ENCODE data around the gene TSC22D4. TPM values are rescaled to one million over a fixed set of nuclear protein-coding genes. Genes with fewer than 3 reads are reported as not detected.
"Not testable (repeated sequence)": the region's sequence is repeated elsewhere in the genome, so short reads cannot be mapped to it uniquely, and the experiment has no call there.

Gene TSC22D4
- total RNA-seq (2014; rRNA removed; shearing (Covaris generic); ENCODE audit: low replicate concordance) = 39.5 and 46.5 TPM in 2 replicates

GRCh38 chr7:100478958-100479660, at the start of gene TSC22D4:
Gene TSC22D4 (minus strand): TSS chr7:100479214. CDS start chr7:100478038, 1,176 bp downstream.
- DNase-seq (ENCODE audit: low read depth) = peak; percentile 96
- in situ Hi-C loops (cut with HindIII; ENCODE audit: low pct_unique_long_range_greater_than_20kb, low sequenced_read_pairs) = no loop called here

- in situ Hi-C loops (cut with HindIII; ENCODE audit: low pct_unique_long_range_greater_than_20kb, low sequenced_read_pairs); DNase-seq (ENCODE audit: low read depth): not testable (repeated sequence)
These were observed 49.3 kb upstream of the TSC22D4 start for GRCh38 chr7:100528108-100528866.

- in situ Hi-C loops (cut with HindIII; ENCODE audit: low pct_unique_long_range_greater_than_20kb, low sequenced_read_pairs); DNase-seq (ENCODE audit: low read depth): not testable (repeated sequence)
These were observed 44.2 kb upstream of the TSC22D4 start for GRCh38 chr7:100523192-100523591.

- DNase-seq (ENCODE audit: low read depth); in situ Hi-C loops (cut with HindIII; ENCODE audit: low pct_unique_long_range_greater_than_20kb, low sequenced_read_pairs): not testable (repeated sequence)
These were observed 43.0 kb upstream of the TSC22D4 start for GRCh38 chr7:100521909-100522593.

- no peak for DNase-seq (ENCODE audit: low read depth)
- in situ Hi-C loops (cut with HindIII; ENCODE audit: low pct_unique_long_range_greater_than_20kb, low sequenced_read_pairs) = no loop called here
These were observed 42.1 kb upstream of the TSC22D4 start for GRCh38 chr7:100521076-100521475.

- no peak for DNase-seq (ENCODE audit: low read depth)
- in situ Hi-C loops (cut with HindIII; ENCODE audit: low pct_unique_long_range_greater_than_20kb, low sequenced_read_pairs) = no loop called here
These were observed 41.1 kb upstream of the TSC22D4 start for GRCh38 chr7:100520138-100520537.

GRCh38 chr7:100519580-100519979, 40.6 kb upstream of the TSC22D4 start:
- no peak for DNase-seq (ENCODE audit: low read depth)
- in situ Hi-C loops (cut with HindIII; ENCODE audit: low pct_unique_long_range_greater_than_20kb, low sequenced_read_pairs) = no loop called here

GRCh38 chr7:100517305-100517704, 38.3 kb upstream of the TSC22D4 start:
- in situ Hi-C loops (cut with HindIII; ENCODE audit: low pct_unique_long_range_greater_than_20kb, low sequenced_read_pairs) = no loop called here
- no peak for DNase-seq (ENCODE audit: low read depth)

- DNase-seq (ENCODE audit: low read depth) = peak; percentile 59
- in situ Hi-C loops (cut with HindIII; ENCODE audit: low pct_unique_long_range_greater_than_20kb, low sequenced_read_pairs) = no loop called here
These were observed 37.3 kb upstream of the TSC22D4 start for GRCh38 chr7:100516135-100516812.

GRCh38 chr7:100515072-100515532, 36.1 kb upstream of the TSC22D4 start:
- in situ Hi-C loops (cut with HindIII; ENCODE audit: low pct_unique_long_range_greater_than_20kb, low sequenced_read_pairs) = no loop called here
- DNase-seq (ENCODE audit: low read depth) = peak; percentile 45

GRCh38 chr7:100513212-100513810, 34.3 kb upstream of the TSC22D4 start:
- no peak for DNase-seq (ENCODE audit: low read depth)
- in situ Hi-C loops (cut with HindIII; ENCODE audit: low pct_unique_long_range_greater_than_20kb, low sequenced_read_pairs) = no loop called here

- DNase-seq (ENCODE audit: low read depth) = no peak
- in situ Hi-C loops (cut with HindIII; ENCODE audit: low pct_unique_long_range_greater_than_20kb, low sequenced_read_pairs) = no loop called here
These were observed 31.6 kb upstream of the TSC22D4 start for GRCh38 chr7:100510437-100511239.

- DNase-seq (ENCODE audit: low read depth) = no peak
- in situ Hi-C loops (cut with HindIII; ENCODE audit: low pct_unique_long_range_greater_than_20kb, low sequenced_read_pairs) = no loop called here
These were observed 30.2 kb upstream of the TSC22D4 start for GRCh38 chr7:100509231-100509630.

GRCh38 chr7:100506356-100506923, 27.4 kb upstream of the TSC22D4 start:
- DNase-seq (ENCODE audit: low read depth) = peak; percentile 48
- in situ Hi-C loops (cut with HindIII; ENCODE audit: low pct_unique_long_range_greater_than_20kb, low sequenced_read_pairs) = no loop called here

GRCh38 chr7:100504887-100505611, 26.0 kb upstream of the TSC22D4 start:
- in situ Hi-C loops (cut with HindIII; ENCODE audit: low pct_unique_long_range_greater_than_20kb, low sequenced_read_pairs) = no loop called here
- DNase-seq (ENCODE audit: low read depth) = no peak

- in situ Hi-C loops (cut with HindIII; ENCODE audit: low pct_unique_long_range_greater_than_20kb, low sequenced_read_pairs) = not testable (repeated sequence)
These were observed 25.0 kb upstream of the TSC22D4 start for GRCh38 chr7:100504031-100504430.

More at GRCh38 chr7:100504031-100504430, 25.0 kb upstream of the TSC22D4 start:
- peak; percentile 89 for DNase-seq (ENCODE audit: low read depth)

Measured in Caki2 (cell line).